CD4-positive, alpha-beta T cell treated with Interleukin-15 for 1 hour (primary cell): Measurements from ENCODE around the gene VPS18.

ENCODE experiments used
- DNase-seq: peaks from one replicate; pipeline ENCODE4 v3.0.0-alpha.2; 2020

VPS18 gene

GRCh38 chr15:40925863-40926658 is 31.8 kb downstream of the VPS18 start:
- DNase-seq, result no peak

- no peak for DNase-seq
Measured at GRCh38 chr15:40926659-40927494, 32.6 kb downstream of the VPS18 start.

- DNase-seq, result no peak
Measured at GRCh38 chr15:40927495-40927872, 33.2 kb downstream of the VPS18 start.

- no peak for DNase-seq
Measured at GRCh38 chr15:40927873-40928806, 33.9 kb downstream of the VPS18 start.

- DNase-seq, result no peak
Measured at GRCh38 chr15:40928821-40929659, 34.8 kb downstream of the VPS18 start, which contains the start of gene DLL4. TSS of gene DLL4 (plus strand) at chr15:40929340. CDS start at chr15:40929669, 329 bp downstream.

GRCh38 chr15:40929660-40930429 is 35.6 kb downstream of the VPS18 start:
- no peak for DNase-seq

- no peak for DNase-seq
Measured at GRCh38 chr15:40930430-40931299, 36.4 kb downstream of the VPS18 start.

GRCh38 chr15:40931300-40932142 is 37.3 kb downstream of the VPS18 start:
- no peak for DNase-seq

- no peak for DNase-seq
Measured at GRCh38 chr15:40932156-40932555, 37.9 kb downstream of the VPS18 start.

- DNase-seq, result no peak
Measured at GRCh38 chr15:40932649-40933516, 38.6 kb downstream of the VPS18 start.

GRCh38 chr15:40933517-40933902 is 39.3 kb downstream of the VPS18 start:
- no peak for DNase-seq

GRCh38 chr15:40934457-40934856 is 40.2 kb downstream of the VPS18 start:
- no peak for DNase-seq

- DNase-seq, result no peak
Measured at GRCh38 chr15:40936234-40936708, 42.0 kb downstream of the VPS18 start.

GRCh38 chr15:40936709-40937666 is 42.7 kb downstream of the VPS18 start:
- DNase-seq, result no peak

- no peak for DNase-seq
Measured at GRCh38 chr15:40937762-40938535, 43.7 kb downstream of the VPS18 start.

GRCh38 chr15:40938536-40938870 is 44.3 kb downstream of the VPS18 start:
- DNase-seq, result no peak
